SH-SY5Y (cell line): ENCODE measurements around the gene ZNF777.

Experiments
- GATA2 ChIP-seq: IDR thresholded peaks from 2 replicates; pipeline ENCODE4 v1.6.1; 2011; ENCODE audit warnings: mild to moderate bottlenecking, low read depth, low read length
- GATA3 ChIP-seq: IDR thresholded peaks from 2 replicates; pipeline ENCODE4 v1.6.1; 2011; ENCODE audit warnings: low read depth, mild to moderate bottlenecking, low read length, moderate library complexity

- no peak for TF ChIP-seq GATA3
- TF ChIP-seq GATA2, result no peak
These were observed 39.3 kb upstream of the ZNF777 start for GRCh38 chr7:149500201-149500600.
